ENCODE measurements around the gene TTR.

GRCh38 chr18:31611511-31611910 is 19.8 kb downstream of the TTR start:
- TF ChIP-seq CTCF (IDR thresholded peaks at IDR 0.05) (no peak), POLR2A (IDR thresholded peaks at IDR 0.05) (no peak)
